WTC11 (cell line): ENCODE measurements around the gene MINDY1. TPM values are rescaled to one million over a fixed set of nuclear protein-coding genes. Genes with fewer than 3 reads are reported as not detected.

ENCODE experiments used
- ATAC-seq: fragments of 200-7000 bp; cut with Tn5 transposase; 2 replicates; pipeline ENCODE4 v1.10.0; 2021; ENCODE audit warnings: mild to moderate bottlenecking, moderate library complexity
- CTCF ChIA-PET: fragments of 300-600 bp; sonication (Branson Sonifier 250); formaldehyde crosslinking; loops from one replicate; lab custom pipeline; 2021; ENCODE audit warnings: antibody characterized with exemption; lab: Charles Lee
- POLR2A ChIA-PET: fragments of 350-600 bp; sonication (Branson Sonifier 250); formaldehyde crosslinking; loops from one replicate; lab custom pipeline; 2021; ENCODE audit warnings: antibody characterized with exemption; lab: Charles Lee
- DNase-seq: peaks from one replicate; pipeline ENCODE4 v3.0.0; 2021; ENCODE audit warnings: low spot score
- H3K27ac Mint-ChIP-seq: 2 replicates; pipeline ENCODE4 v1.8.0; 2021; ENCODE audit warnings: mixed read lengths
- H3K27me3 Mint-ChIP-seq: 2 replicates; pipeline ENCODE4 v1.8.0; 2021; ENCODE audit warnings: low read depth, mild to moderate bottlenecking, moderate library complexity, mixed read lengths
- H3K36me3 Mint-ChIP-seq: 2 replicates; pipeline ENCODE4 v1.8.0; 2021; ENCODE audit warnings: mixed read lengths
- H3K4me1 Mint-ChIP-seq: 2 replicates; pipeline ENCODE4 v1.8.0; 2022; ENCODE audit warnings: mixed read lengths
- H3K4me3 Mint-ChIP-seq: 2 replicates; pipeline ENCODE4 v1.8.0; 2021; ENCODE audit warnings: mild to moderate bottlenecking, moderate library complexity, mixed read lengths
- H3K9me3 Mint-ChIP-seq: 2 replicates; pipeline ENCODE4 v1.8.0; 2021; ENCODE audit warnings: mixed read lengths
- GABPB1 ChIP-seq: sonication (generic); formaldehyde crosslinking; IDR thresholded peaks from 2 replicates; pipeline ENCODE4 v1.8.1; 2023; ENCODE audit warnings: mild to moderate bottlenecking, missing genetic modification reagents
- IRF2 ChIP-seq: sonication (generic); formaldehyde crosslinking; IDR thresholded peaks from 2 replicates; pipeline ENCODE4 v1.8.0; 2022; ENCODE audit warnings: low read depth, missing genetic modification reagents, borderline replicate concordance
- KAT7 ChIP-seq: sonication (generic); formaldehyde crosslinking; IDR thresholded peaks from 2 replicates; pipeline ENCODE4 v1.8.1; 2023; ENCODE audit warnings: missing genetic modification reagents, mild to moderate bottlenecking, borderline replicate concordance
- MXD4 ChIP-seq: fragments of 250-450 bp; sonication (Bioruptor Pico); IDR thresholded peaks from 2 replicates; pipeline ENCODE4 v1.8.0; 2021; ENCODE audit warnings: mild to moderate bottlenecking, moderate library complexity, borderline replicate concordance
- NR1H2 ChIP-seq: sonication (generic); formaldehyde crosslinking; IDR thresholded peaks from 2 replicates; pipeline ENCODE4 v1.9.0; 2021; ENCODE audit warnings: mild to moderate bottlenecking, moderate library complexity, missing genetic modification reagents
- NR2C2 ChIP-seq: sonication (generic); formaldehyde crosslinking; IDR thresholded peaks from 2 replicates; pipeline ENCODE4 v1.8.0; 2022; ENCODE audit warnings: mild to moderate bottlenecking, missing genetic modification reagents
- RORB ChIP-seq: fragments of 250-450 bp; sonication (Bioruptor Pico); IDR thresholded peaks from 2 replicates; pipeline ENCODE4 v1.9.0; 2021; ENCODE audit warnings: mild to moderate bottlenecking
- ZNF121 ChIP-seq: sonication (generic); formaldehyde crosslinking; IDR thresholded peaks from 2 replicates; pipeline ENCODE4 v1.8.0; 2023; ENCODE audit warnings: missing genetic modification reagents
- ZNF263 ChIP-seq: sonication (generic); formaldehyde crosslinking; IDR thresholded peaks from 2 replicates; pipeline ENCODE4 v1.8.1; 2022; ENCODE audit warnings: low read depth, mild to moderate bottlenecking, moderate library complexity, missing genetic modification reagents
- ZNF396 ChIP-seq: fragments of 250-450 bp; sonication (Bioruptor Pico); IDR thresholded peaks from 2 replicates; pipeline ENCODE4 v1.8.0; 2021; ENCODE audit warnings: mild to moderate bottlenecking, moderate library complexity, borderline replicate concordance
- ZNF416 ChIP-seq: fragments of 250-450 bp; sonication (Bioruptor Pico); IDR thresholded peaks from 2 replicates; pipeline ENCODE4 v1.9.0; 2021; ENCODE audit warnings: mild to moderate bottlenecking, inconsistent platforms
- total RNA-seq: library from RNA; stranded (reverse); gene quantifications from 3 replicates; pipeline ENCODE4 v1.2.3, GENCODE V29; 2021
- TF ChIP-seq, protein P1 (sequence below): sonication (generic); formaldehyde crosslinking; IDR thresholded peaks from 2 replicates; pipeline ENCODE4 v1.8.0; 2023; ENCODE audit warnings: missing genetic modification reagents
- TF ChIP-seq, protein P2 (sequence below): sonication (generic); formaldehyde crosslinking; IDR thresholded peaks from 2 replicates; pipeline ENCODE4 v1.8.0; 2022; ENCODE audit warnings: missing genetic modification reagents
- TF ChIP-seq, protein P3 (sequence below): sonication (generic); formaldehyde crosslinking; IDR thresholded peaks from 2 replicates; pipeline ENCODE4 v1.8.1; 2023; ENCODE audit warnings: mild to moderate bottlenecking, missing genetic modification reagents, borderline replicate concordance
- TF ChIP-seq, protein P4 (sequence below): sonication (generic); formaldehyde crosslinking; IDR thresholded peaks from 2 replicates; pipeline ENCODE4 v1.8.1; 2022; ENCODE audit warnings: low read depth, missing genetic modification reagents, borderline replicate concordance
- TF ChIP-seq, protein P5 (sequence below): fragments of 250-450 bp; sonication (Bioruptor Pico); IDR thresholded peaks from 2 replicates; pipeline ENCODE4 v2.1.2; 2022; ENCODE audit warnings: mild to moderate bottlenecking, moderate library complexity

MINDY1 gene
- total RNA-seq, 1 experiment from 2014 or later, result 10.1 TPM

DNA sequence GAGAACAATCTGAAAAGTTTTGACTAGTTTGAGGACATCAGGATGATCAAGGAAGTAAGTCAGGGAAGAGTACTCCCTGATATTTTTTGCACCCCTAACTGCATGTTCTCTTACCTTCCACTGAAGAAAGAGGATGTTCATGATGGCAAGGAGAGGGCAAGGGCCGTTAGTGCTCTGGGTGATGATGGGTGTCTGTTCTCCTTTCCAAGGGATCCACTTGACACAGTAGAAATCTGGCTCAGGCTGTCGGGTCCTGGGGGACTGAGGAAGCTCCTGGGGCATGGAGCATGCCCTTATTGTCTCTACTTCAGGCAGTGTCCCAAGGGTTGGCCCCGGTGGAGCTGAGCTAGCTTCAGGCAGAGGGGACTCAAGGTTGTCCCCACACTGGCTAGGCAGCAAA, 4.7 kb downstream of the MINDY1 start (continued):
- TF ChIP-seq, protein P1, sequence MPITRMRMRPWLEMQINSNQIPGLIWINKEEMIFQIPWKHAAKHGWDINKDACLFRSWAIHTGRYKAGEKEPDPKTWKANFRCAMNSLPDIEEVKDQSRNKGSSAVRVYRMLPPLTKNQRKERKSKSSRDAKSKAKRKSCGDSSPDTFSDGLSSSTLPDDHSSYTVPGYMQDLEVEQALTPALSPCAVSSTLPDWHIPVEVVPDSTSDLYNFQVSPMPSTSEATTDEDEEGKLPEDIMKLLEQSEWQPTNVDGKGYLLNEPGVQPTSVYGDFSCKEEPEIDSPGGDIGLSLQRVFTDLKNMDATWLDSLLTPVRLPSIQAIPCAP (CRISPR knock-in tag), result no peak
- TF ChIP-seq ZNF396 (CRISPR knock-in tag), result no peak
- TF ChIP-seq, protein P2, sequence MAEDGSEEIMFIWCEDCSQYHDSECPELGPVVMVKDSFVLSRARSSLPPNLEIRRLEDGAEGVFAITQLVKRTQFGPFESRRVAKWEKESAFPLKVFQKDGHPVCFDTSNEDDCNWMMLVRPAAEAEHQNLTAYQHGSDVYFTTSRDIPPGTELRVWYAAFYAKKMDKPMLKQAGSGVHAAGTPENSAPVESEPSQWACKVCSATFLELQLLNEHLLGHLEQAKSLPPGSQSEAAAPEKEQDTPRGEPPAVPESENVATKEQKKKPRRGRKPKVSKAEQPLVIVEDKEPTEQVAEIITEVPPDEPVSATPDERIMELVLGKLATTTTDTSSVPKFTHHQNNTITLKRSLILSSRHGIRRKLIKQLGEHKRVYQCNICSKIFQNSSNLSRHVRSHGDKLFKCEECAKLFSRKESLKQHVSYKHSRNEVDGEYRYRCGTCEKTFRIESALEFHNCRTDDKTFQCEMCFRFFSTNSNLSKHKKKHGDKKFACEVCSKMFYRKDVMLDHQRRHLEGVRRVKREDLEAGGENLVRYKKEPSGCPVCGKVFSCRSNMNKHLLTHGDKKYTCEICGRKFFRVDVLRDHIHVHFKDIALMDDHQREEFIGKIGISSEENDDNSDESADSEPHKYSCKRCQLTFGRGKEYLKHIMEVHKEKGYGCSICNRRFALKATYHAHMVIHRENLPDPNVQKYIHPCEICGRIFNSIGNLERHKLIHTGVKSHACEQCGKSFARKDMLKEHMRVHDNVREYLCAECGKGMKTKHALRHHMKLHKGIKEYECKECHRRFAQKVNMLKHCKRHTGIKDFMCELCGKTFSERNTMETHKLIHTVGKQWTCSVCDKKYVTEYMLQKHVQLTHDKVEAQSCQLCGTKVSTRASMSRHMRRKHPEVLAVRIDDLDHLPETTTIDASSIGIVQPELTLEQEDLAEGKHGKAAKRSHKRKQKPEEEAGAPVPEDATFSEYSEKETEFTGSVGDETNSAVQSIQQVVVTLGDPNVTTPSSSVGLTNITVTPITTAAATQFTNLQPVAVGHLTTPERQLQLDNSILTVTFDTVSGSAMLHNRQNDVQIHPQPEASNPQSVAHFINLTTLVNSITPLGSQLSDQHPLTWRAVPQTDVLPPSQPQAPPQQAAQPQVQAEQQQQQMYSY (CRISPR knock-in tag), result no peak
- no peak for TF ChIP-seq NR1H2 (CRISPR knock-in tag)
- TF ChIP-seq, all 79 proteins: peak for 0

DNA sequence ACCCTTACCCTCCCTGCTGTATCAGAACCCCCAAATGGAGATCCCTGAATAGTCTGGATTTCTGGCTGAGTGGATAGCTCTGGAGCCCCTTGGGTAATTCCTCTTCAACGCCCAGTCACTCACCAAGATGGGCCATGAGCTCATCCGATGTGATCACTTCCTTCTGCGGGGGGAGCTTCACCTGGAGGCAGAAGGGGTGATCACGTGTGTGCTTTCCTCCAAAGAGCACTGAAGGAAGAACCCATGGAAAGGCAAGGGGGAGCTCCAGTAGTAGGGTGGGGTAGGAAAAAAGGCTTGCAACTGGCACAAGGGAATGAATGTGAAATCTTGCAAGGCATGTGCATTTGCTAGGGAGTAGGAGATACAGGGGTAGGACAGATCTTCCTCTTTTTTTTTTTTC, 5.1 kb downstream of the MINDY1 start:
- no peaks in the 10 kb centered on the region for H3K27me3 Mint-ChIP-seq
- DNase-seq (no peak), ATAC-seq (no peak)
- ChIA-PET CTCF (interaction anchor here (0.5 to 3.3 kb wide), 9 partner anchors 21 to 442 kb away, joined by 3 to 21 read pairs (median 3); partner anchors contain the start of genes ANXA9 and CDC42SE1), POLR2A (no interaction called here)
- TF ChIP-seq GABPB1 (CRISPR knock-in tag) (no peak), KAT7 (CRISPR knock-in tag) (no peak), IRF2 (CRISPR knock-in tag) (no peak), ZNF263 (no peak), NR2C2 (CRISPR knock-in tag) (no peak), ZNF416 (CRISPR knock-in tag) (no peak), MXD4 (CRISPR knock-in tag) (no peak), ZNF121 (CRISPR knock-in tag) (no peak), RORB (no peak)
- TF ChIP-seq, protein P3, sequence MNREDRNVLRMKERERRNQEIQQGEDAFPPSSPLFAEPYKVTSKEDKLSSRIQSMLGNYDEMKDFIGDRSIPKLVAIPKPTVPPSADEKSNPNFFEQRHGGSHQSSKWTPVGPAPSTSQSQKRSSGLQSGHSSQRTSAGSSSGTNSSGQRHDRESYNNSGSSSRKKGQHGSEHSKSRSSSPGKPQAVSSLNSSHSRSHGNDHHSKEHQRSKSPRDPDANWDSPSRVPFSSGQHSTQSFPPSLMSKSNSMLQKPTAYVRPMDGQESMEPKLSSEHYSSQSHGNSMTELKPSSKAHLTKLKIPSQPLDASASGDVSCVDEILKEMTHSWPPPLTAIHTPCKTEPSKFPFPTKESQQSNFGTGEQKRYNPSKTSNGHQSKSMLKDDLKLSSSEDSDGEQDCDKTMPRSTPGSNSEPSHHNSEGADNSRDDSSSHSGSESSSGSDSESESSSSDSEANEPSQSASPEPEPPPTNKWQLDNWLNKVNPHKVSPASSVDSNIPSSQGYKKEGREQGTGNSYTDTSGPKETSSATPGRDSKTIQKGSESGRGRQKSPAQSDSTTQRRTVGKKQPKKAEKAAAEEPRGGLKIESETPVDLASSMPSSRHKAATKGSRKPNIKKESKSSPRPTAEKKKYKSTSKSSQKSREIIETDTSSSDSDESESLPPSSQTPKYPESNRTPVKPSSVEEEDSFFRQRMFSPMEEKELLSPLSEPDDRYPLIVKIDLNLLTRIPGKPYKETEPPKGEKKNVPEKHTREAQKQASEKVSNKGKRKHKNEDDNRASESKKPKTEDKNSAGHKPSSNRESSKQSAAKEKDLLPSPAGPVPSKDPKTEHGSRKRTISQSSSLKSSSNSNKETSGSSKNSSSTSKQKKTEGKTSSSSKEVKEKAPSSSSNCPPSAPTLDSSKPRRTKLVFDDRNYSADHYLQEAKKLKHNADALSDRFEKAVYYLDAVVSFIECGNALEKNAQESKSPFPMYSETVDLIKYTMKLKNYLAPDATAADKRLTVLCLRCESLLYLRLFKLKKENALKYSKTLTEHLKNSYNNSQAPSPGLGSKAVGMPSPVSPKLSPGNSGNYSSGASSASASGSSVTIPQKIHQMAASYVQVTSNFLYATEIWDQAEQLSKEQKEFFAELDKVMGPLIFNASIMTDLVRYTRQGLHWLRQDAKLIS, result no peak
- TF ChIP-seq, protein P4, sequence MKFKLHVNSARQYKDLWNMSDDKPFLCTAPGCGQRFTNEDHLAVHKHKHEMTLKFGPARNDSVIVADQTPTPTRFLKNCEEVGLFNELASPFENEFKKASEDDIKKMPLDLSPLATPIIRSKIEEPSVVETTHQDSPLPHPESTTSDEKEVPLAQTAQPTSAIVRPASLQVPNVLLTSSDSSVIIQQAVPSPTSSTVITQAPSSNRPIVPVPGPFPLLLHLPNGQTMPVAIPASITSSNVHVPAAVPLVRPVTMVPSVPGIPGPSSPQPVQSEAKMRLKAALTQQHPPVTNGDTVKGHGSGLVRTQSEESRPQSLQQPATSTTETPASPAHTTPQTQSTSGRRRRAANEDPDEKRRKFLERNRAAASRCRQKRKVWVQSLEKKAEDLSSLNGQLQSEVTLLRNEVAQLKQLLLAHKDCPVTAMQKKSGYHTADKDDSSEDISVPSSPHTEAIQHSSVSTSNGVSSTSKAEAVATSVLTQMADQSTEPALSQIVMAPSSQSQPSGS (CRISPR knock-in tag), result no peak
- TF ChIP-seq, protein P5, sequence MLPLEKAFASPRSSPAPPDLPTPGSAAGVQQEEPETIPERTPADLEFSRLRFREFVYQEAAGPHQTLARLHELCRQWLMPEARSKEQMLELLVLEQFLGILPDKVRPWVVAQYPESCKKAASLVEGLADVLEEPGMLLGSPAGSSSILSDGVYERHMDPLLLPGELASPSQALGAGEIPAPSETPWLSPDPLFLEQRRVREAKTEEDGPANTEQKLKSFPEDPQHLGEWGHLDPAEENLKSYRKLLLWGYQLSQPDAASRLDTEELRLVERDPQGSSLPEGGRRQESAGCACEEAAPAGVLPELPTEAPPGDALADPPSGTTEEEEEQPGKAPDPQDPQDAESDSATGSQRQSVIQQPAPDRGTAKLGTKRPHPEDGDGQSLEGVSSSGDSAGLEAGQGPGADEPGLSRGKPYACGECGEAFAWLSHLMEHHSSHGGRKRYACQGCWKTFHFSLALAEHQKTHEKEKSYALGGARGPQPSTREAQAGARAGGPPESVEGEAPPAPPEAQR, result no peak
- TF ChIP-seq, protein P2 (CRISPR knock-in tag), result no peak
- H3K4me1 Mint-ChIP-seq, result peaks cover 16% of the 10 kb centered on the region
- no peaks in the 10 kb centered on the region for H3K9me3 Mint-ChIP-seq
- no peaks in the 10 kb centered on the region for H3K36me3 Mint-ChIP-seq
- no peak overlapping the region for H3K4me3 Mint-ChIP-seq
- H3K27ac Mint-ChIP-seq, result no peak overlapping the region
